ENCODE results near the gene SYNPO. TPM values are rescaled to one million over a fixed set of nuclear protein-coding genes. Genes with fewer than 3 reads are reported as not detected.

Gene SYNPO
- total RNA-seq, 1 donor from 2014 or later = 17.8 TPM

- no peaks in the 10 kb centered on the region for H3K36me3 Mint-ChIP-seq (ENCODE audit: unreplicated experiment)
- no peak overlapping the region for H3K4me3 Mint-ChIP-seq (ENCODE audit: unreplicated experiment)
- no peak for TF ChIP-seq CTCF (IDR thresholded peaks at IDR 0.05)
- no peak for DNase-seq (ENCODE audit: extremely low spot score, unreplicated experiment)
- H3K9me3 Mint-ChIP-seq (ENCODE audit: unreplicated experiment) = no peaks in the 10 kb centered on the region
- H3K4me1 Mint-ChIP-seq (ENCODE audit: unreplicated experiment) = peaks cover 84% of the 10 kb centered on the region
- peak overlapping the region; percentile 46 for H3K27ac Mint-ChIP-seq (ENCODE audit: unreplicated experiment)
- H3K27me3 Mint-ChIP-seq (ENCODE audit: unreplicated experiment) = no peaks in the 10 kb centered on the region
Observed at GRCh38 chr5:150639377-150639692, 1.1 kb upstream of the SYNPO start.

GRCh38 chr5:150639751-150640150 is 709 bp upstream of the SYNPO start:
- H3K27me3 Mint-ChIP-seq (ENCODE audit: unreplicated experiment) = no peaks in the 10 kb centered on the region
- peak overlapping the region; percentile 26 for H3K4me3 Mint-ChIP-seq (ENCODE audit: unreplicated experiment)
- peaks cover 88% of the 10 kb centered on the region for H3K4me1 Mint-ChIP-seq (ENCODE audit: unreplicated experiment)
- DNase-seq (ENCODE audit: extremely low spot score, unreplicated experiment) = no peak
- peak overlapping the region; percentile 90 for H3K27ac Mint-ChIP-seq (ENCODE audit: unreplicated experiment)
- no peaks in the 10 kb centered on the region for H3K9me3 Mint-ChIP-seq (ENCODE audit: unreplicated experiment)
- TF ChIP-seq CTCF (IDR thresholded peaks at IDR 0.05) = no peak
- no peaks in the 10 kb centered on the region for H3K36me3 Mint-ChIP-seq (ENCODE audit: unreplicated experiment)

GRCh38 chr5:150641006-150641570 is 628 bp downstream of the SYNPO start:
- Mint-ChIP-seq H3K4me3 (ENCODE audit: unreplicated experiment) (peak overlapping the region; percentile 26), H3K27me3 (ENCODE audit: unreplicated experiment) (no peaks in the 10 kb centered on the region), H3K4me1 (ENCODE audit: unreplicated experiment) (peaks cover 96% of the 10 kb centered on the region)

GRCh38 chr5:150641824-150642566 is 1.5 kb downstream of the SYNPO start:
- Mint-ChIP-seq H3K4me1 (ENCODE audit: unreplicated experiment) (peaks cover 87% of the 10 kb centered on the region), H3K36me3 (ENCODE audit: unreplicated experiment) (no peaks in the 10 kb centered on the region), H3K27ac (ENCODE audit: unreplicated experiment) (peak overlapping the region; percentile 90), H3K4me3 (ENCODE audit: unreplicated experiment) (peak overlapping the region; percentile 20), H3K27me3 (ENCODE audit: unreplicated experiment) (no peaks in the 10 kb centered on the region), H3K9me3 (ENCODE audit: unreplicated experiment) (no peaks in the 10 kb centered on the region)
- DNase-seq (ENCODE audit: extremely low spot score, unreplicated experiment) = no peak
- TF ChIP-seq CTCF (IDR thresholded peaks at IDR 0.05) = no peak

More at GRCh38 chr5:150641006-150641570, 628 bp downstream of the SYNPO start:
- Mint-ChIP-seq H3K36me3 (ENCODE audit: unreplicated experiment) (no peaks in the 10 kb centered on the region), H3K9me3 (ENCODE audit: unreplicated experiment) (no peaks in the 10 kb centered on the region), H3K27ac (ENCODE audit: unreplicated experiment) (peak overlapping the region; percentile 90)
- TF ChIP-seq CTCF (IDR thresholded peaks at IDR 0.05) = no peak
- DNase-seq (ENCODE audit: extremely low spot score, unreplicated experiment) = no peak

GRCh38 chr5:150642567-150642927 is 2.1 kb downstream of the SYNPO start:
- Mint-ChIP-seq H3K4me1 (ENCODE audit: unreplicated experiment) (peaks cover 81% of the 10 kb centered on the region), H3K27ac (ENCODE audit: unreplicated experiment) (peak overlapping the region; percentile 90), H3K4me3 (ENCODE audit: unreplicated experiment) (no peak overlapping the region), H3K27me3 (ENCODE audit: unreplicated experiment) (no peaks in the 10 kb centered on the region), H3K36me3 (ENCODE audit: unreplicated experiment) (peaks cover 5% of the 10 kb centered on the region), H3K9me3 (ENCODE audit: unreplicated experiment) (no peaks in the 10 kb centered on the region)
- no peak for TF ChIP-seq CTCF (IDR thresholded peaks at IDR 0.05)
- DNase-seq (ENCODE audit: extremely low spot score, unreplicated experiment) = no peak
